ENCODE data around the gene HELZ.

The HELZ gene

GRCh38 chr17:67058036-67058435, 187.0 kb downstream of the HELZ start:
- no peak for DNase-seq (ENCODE audit: insufficient read length, low spot score)
- FAIRE-seq, result no peak

DNA sequence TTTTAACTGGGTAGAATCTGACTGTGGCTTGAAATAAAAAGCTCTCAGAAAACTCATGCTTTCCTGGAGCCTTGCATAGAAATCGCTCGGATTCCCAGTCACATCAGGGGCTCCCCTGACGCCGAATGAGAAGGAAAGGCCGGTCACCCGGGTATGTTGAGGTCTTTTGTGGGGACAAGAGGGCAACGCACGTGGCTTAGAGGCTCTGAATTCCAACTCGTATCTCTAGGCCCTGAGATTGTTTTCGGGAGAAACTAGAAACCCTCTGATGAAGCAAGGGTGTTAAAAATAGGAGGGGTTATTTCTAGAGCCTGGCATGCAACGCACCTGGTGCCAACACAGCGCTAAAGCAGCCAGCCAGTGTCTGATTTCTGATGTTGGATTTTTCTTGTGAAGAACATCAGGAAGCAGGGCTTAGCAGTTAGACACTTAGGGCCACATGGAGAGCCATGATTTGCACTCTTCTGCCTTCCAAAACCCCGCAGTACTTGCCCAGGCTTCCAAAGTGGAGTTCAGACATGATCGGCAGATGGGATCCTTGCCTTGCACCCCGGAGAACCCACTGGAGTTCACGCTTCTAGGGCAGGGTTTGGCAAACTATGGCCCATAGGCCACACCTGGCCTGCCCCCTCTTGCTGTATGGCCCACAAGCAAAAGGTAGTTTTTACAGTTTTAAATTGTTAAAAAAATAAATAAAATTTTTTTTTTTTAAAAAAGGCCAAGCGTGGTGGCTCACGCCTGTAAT, 188.1 kb downstream of the HELZ start:
- DNase-seq (ENCODE audit: insufficient read length, low spot score), result no peak
- no peak for FAIRE-seq

DNA sequence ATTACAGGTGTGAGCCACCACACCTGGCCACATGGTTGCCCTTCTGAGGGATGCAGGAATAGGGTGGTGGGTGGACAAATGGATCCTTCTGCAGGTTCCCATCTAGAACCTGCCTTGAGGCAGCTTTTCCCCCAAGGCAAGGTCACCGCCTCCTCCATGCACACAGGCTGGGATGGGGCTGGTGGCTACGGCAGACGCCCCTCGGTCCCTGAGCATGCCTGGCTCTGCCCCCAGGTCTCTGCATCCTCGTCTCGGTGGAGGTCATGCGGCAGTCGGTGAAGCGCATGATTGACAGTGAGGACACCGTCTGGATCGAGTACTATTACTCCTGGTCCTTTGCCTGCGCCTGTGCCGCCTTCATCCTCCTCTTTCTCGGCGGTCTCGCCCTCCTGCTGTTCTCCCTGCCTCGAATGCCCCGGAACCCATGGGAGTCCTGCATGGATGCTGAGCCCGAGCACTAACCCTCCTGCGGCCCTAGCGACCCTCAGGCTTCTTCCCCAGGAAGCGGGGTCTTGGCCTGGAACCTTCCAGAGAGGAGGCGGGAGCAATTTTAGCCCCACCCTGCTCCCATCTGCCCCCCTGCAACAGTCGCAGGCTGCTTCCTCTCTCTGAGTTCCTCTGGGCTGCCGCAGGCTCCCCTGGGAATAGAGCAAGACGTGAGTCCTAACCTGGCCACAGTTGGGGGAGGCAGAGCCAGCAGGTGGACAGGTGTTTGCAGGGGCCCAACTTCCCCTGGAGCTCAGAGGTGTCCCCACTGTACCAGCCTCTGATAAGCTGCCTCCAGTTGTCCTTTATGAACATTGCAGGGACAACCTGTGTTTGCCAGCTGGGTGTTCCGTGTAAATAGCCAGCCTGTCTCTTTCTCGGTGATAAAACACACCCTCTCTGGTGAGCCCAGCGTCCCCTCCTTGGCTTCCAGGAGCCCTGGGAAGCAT, 188.9 kb downstream of the HELZ start:
- no peak for DNase-seq (ENCODE audit: insufficient read length, low spot score)
- no peak for FAIRE-seq

DNA sequence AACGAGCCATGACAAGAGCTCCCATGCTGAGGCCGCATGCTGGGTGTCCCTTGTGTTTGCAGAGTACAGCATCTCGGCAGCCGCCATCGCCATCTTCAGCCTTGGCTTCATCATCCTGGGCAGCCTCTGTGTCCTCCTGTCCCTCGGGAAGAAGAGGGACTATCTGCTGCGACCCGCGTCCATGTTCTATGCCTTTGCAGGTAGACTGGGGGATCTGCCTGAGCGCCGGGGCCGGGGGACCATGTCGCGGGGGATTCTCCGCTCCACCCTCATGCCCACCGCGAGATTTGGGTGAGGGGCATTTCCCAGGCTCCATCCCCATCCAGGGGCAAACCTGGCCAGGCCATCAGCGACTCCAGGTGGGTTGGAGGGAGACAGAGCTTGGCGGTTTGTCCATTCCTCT, 190.0 kb downstream of the HELZ start:
- DNase-seq (ENCODE audit: insufficient read length, low spot score), result no peak
- FAIRE-seq, result no peak

GRCh38 chr17:67054608-67055007, 190.4 kb downstream of the HELZ start:
- DNase-seq (ENCODE audit: insufficient read length, low spot score) (no peak), FAIRE-seq (peak; percentile 100)

- FAIRE-seq (no peak), DNase-seq (ENCODE audit: insufficient read length, low spot score) (no peak)
These were observed 190.9 kb downstream of the HELZ start for GRCh38 chr17:67054011-67054591.

- FAIRE-seq, result no peak
- DNase-seq (ENCODE audit: insufficient read length, low spot score), result no peak
These were observed 191.5 kb downstream of the HELZ start for GRCh38 chr17:67053438-67054000.

DNA sequence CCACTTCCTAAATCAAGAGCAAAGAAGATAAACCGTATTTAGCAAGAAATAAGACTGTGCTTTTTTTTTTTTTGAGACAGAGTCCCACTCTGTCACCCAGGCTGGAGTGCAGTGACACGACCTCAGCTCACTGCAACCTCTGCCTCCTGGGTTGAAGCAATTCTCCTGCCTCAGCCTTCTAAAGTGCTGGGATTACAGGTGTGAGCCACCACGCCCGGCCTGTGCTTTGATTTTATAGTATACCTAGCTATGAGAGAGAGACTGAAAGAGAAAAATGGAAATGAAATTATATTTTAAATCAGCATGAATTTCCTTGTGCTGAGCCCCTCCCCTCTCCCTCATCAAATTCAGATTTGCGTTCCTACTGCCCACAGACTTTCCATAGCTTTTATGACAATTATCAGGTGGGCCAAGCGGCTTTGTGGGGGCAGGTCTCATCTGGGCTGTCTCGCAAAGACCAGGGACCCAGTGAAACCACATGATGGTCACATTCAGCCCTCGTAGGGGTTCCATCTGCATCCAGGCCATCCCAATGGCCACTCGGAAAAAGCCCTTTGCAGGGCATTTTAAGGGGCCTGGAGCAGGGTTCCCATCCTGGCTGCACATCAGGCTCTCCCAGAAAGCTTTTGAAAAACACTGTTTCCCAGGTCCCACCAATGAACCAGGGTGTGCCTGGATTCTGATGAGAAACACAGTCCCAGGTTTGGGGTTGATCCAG, 192.1 kb downstream of the HELZ start:
- DNase-seq (ENCODE audit: insufficient read length, low spot score) (no peak), FAIRE-seq (no peak)

DNA sequence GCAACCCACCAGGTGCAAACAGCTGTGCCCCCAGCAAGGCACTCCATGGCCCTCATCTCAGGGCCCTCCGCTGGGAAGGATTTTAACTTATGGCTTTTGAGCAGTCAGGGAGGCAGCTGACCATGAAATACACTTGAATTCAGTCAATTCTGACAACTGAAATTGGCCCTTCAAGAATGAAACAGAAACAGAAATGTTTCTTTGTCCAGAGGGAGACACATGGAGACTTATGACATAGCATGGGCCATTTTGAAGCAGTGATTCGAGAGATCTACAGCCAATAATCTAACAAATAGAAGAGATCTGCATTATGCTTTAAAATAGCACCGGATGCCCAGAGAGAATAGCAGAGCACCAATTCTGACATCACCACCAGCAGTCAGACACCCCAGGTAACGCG, 193.2 kb downstream of the HELZ start:
- no peak for FAIRE-seq
- no peak for DNase-seq (ENCODE audit: insufficient read length, low spot score)

- no peak for FAIRE-seq
These were observed 193.8 kb downstream of the HELZ start for GRCh38 chr17:67051155-67051538.

DNA sequence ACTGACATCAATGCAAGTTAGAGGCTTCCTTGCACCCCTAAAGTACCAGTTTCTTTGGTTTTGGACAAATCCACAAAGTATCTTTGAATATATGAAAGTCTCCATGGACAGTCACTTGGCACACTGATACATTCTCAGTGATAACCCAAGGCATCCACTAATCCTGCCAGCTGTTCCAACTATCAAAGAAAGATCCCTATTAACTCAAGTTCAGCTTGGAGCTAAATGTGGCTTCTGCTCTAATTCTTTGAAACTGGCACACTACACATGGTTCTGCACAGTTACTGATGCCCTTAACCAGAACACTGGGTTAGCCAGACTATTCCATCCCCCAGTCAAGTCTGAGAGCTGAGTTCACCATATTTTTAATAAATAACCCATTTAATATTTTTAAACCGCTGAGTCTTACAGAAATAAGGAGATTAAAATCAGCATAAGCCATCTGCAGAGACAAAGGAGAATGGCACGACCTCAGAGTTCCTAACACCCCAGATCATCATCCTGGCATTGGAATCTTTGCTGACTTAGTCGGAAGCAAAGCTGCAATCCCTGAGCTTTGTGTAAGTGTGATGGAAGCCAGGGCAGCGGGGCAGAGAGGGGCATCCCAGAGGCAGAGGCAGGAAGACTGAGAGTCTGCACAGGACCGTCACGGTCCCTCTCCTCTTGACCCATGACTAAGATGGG, 194.4 kb downstream of the HELZ start:
- DNase-seq (ENCODE audit: insufficient read length, low spot score) (no peak), FAIRE-seq (no peak)

More at GRCh38 chr17:67051155-67051538, 193.8 kb downstream of the HELZ start:
- no peak for DNase-seq (ENCODE audit: insufficient read length, low spot score)

- DNase-seq (ENCODE audit: insufficient read length, low spot score) (no peak), FAIRE-seq (no peak)
These were observed 194.9 kb downstream of the HELZ start for GRCh38 chr17:67050066-67050465.

DNA sequence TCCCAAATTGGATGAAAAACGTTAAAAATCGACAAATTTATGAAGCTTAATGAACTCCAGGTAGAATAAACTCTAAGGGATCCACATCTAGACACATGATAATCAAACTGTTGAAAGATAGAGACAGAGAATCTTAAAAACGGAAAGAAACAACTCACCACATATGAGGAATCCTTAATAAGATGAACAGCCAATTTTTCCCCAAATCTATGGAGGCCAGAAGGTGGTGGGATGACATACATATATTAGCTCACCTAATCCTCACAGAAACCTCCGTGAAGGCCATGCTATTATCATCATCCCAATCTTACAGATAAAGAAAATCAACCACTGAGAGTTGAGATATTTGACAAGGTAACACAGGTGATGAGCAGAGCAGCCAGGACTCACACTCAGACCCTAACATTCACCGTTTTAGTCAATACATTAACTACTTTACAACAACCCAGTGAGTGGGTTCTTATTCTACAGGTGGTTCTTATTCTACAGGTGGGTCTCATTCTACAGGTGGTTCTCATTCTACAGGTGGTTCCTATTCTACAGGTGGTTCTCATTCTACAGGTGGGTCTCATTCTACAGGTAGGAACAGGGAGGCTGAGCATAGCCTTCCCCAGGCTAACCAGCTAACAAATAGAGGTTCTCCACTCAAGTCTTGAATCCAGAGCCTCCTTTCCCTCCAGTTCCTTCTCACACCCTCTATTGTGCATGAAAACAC, 195.8 kb downstream of the HELZ start:
- no peak for DNase-seq (ENCODE audit: insufficient read length, low spot score)
- no peak for FAIRE-seq

- FAIRE-seq (no peak), DNase-seq (ENCODE audit: insufficient read length, low spot score) (no peak)
These were observed 197.6 kb downstream of the HELZ start for GRCh38 chr17:67047382-67047781.

GRCh38 chr17:67046398-67046797, 198.6 kb downstream of the HELZ start:
- FAIRE-seq, result peak; percentile 80
- no peak for DNase-seq (ENCODE audit: insufficient read length, low spot score)

GRCh38 chr17:67044940-67045339, 200.1 kb downstream of the HELZ start:
- FAIRE-seq, result no peak
- DNase-seq (ENCODE audit: insufficient read length, low spot score), result no peak

DNA sequence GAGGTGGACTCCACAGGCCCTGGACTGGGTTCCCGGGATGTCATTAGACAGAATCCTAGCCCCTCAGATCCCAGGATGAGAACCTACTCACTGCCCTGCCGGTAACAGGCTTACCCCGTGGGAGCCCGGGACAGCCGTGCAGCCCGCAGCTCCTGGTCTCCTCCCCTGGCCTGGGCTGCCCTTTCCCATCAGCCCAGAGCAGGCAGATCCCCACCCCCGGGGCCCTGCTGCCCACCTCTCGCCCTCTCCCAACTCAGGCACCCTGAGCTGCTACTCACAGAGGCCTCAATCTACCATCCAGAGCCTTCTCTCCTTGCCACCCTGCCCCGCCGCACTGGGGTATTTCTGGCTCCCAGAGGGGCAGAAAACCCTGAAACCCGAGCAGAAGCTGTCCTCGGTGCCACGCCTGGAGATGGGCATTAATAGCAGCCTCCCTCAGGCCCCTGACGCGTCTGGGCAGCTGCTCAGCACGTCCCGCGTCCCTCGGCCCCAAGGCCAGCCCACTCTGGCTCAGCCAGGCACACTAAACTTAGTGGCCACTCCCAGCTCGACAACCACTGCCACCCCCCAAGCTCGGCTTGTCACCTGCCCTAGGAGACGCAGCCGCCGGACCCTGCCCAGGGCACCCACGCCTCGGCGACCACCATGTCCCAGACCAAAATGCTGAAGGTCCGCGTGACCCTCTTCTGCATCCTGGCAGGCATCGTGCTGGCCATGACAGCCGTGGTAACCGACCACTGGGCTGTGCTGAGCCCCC, 200.8 kb downstream of the HELZ start, which contains the start of gene CACNG1:
TSS of gene CACNG1 (plus strand) at position 539 of the 757 bp plus-strand sequence. CDS start at position 646, 107 bp downstream.
- peak; percentile 16 for FAIRE-seq
- no peak for DNase-seq (ENCODE audit: insufficient read length, low spot score)

GRCh38 chr17:67043283-67043682, 201.7 kb downstream of the HELZ start:
- FAIRE-seq (no peak), DNase-seq (ENCODE audit: insufficient read length, low spot score) (no peak)

Measured in HTR-8/SVneo (cell line).